Kidney (tissue), 14 donors: ENCODE measurements around the gene DNAJC5G. TPM values are rescaled to one million over a fixed set of nuclear protein-coding genes. Genes with fewer than 3 reads are reported as not detected.

Source experiments
- DNase-seq, 5 donors: peaks; one replicate each; pipeline ENCODE4 v3.0.0-alpha.2; 2013 to 2020
- FAIRE-seq: peaks from 2 replicates; lab custom pipeline; 2012; peaks lifted over from hg19 to GRCh38; lab: Jason Lieb, UNC
- H3K27ac ChIP-seq, 2 donors: one replicate each; pipeline ENCODE4 v1.7.0; 2013; ENCODE audit warnings: low read depth in 2 of 2, low read length in 2 of 2, inconsistent platforms in 1 of 2
- H3K27me3 ChIP-seq: one replicate; pipeline ENCODE4 v1.7.1; 2013; ENCODE audit warnings: low read length, inconsistent platforms; ENCODE audit not compliant: control insufficient read depth, insufficient read depth
- H3K36me3 ChIP-seq, 3 donors: one replicate each; pipeline versions ENCODE4 v1.7.0 to v1.7.1; 2013; ENCODE audit warnings: low read length in 3 of 3, control low read depth in 1 of 3, inconsistent platforms in 1 of 3; ENCODE audit not compliant: insufficient read depth in 3 of 3, control insufficient read depth in 2 of 3
- H3K4me1 ChIP-seq, 3 donors: one replicate each; pipeline versions ENCODE4 v1.7.0 to v1.7.1; 2013; ENCODE audit warnings: low read length in 3 of 3, inconsistent platforms in 1 of 3, low read depth in 1 of 3; ENCODE audit not compliant: control insufficient read depth in 2 of 3, insufficient read depth in 2 of 3
- H3K4me3 ChIP-seq, 3 donors: one replicate each; pipeline versions ENCODE4 v1.7.0 to v1.8.1; 2013; ENCODE audit warnings: low read length in 3 of 3, control low read depth in 1 of 3, inconsistent platforms in 1 of 3
- H3K9ac ChIP-seq, 3 donors: one replicate each; pipeline versions ENCODE4 v1.7.0 to v1.7.1; 2013; ENCODE audit warnings: low read length in 3 of 3, control low read depth in 1 of 3, inconsistent platforms in 1 of 3
- H3K9me3 ChIP-seq, 3 donors: one replicate each; pipeline versions ENCODE4 v1.7.0 to v1.7.1; 2013; ENCODE audit warnings: low read length in 3 of 3, control low read depth in 1 of 3, inconsistent platforms in 1 of 3; ENCODE audit not compliant: control insufficient read depth in 2 of 3, insufficient read depth in 1 of 3
- CTCF ChIP-seq: IDR thresholded peaks from 3 replicates; pipeline ENCODE4 v1.5.1; 2012; ENCODE audit warnings: mild to moderate bottlenecking, moderate library complexity, borderline replicate concordance; ENCODE audit not compliant: insufficient read depth; ENCODE audit errors: extremely low read depth
- intact Hi-C: fragments of 100-400 bp; cut with DNase I; formaldehyde crosslinking; loops from one replicate; pipeline ENCODE4 v1.11.1; 2022
- polyA plus RNA-seq: library from polyadenylated mRNA; stranded (reverse); fragments of 350-450 nt; fragmentation: Illumina TruSeq; extraction: RNeasy Lipid Tissue Mini Kit (QIAGEN cat#74804); gene quantifications from one replicate; pipeline ENCODE4 v1.2.3, GENCODE V29; 2014; ENCODE audit warnings: low read depth, low replicate concordance; ENCODE audit not compliant: insufficient read depth
- total RNA-seq: library from RNA; stranded (reverse); fragmentation: NEBNext Ultra II Directional; extraction: Animal tissue kit (Norgen Biotek cat#: 25700); gene quantifications from one replicate; pipeline ENCODE4 v1.2.1, GENCODE V29; 2021
- donor health status: control.
- donor health status: control.
- donor health status: control.
- donor health status: control.
- donor health status: control.
- donor health status: DM: yes; HTN: yes; CAD: no.
- donor health status: Normal renal cell carcinoma (clear cell type).

DNAJC5G gene
- total and polyA plus RNA-seq, 2 donors from 2014 or later = not detected

GRCh38 chr2:27322766-27323595 lies 47.7 kb downstream of the DNAJC5G start, which contains the start of gene MPV17:
TSS of gene MPV17 (minus strand) at chr2:27323097. CDS start at chr2:27322517, 580 bp downstream.
- no peak for TF ChIP-seq CTCF
- FAIRE-seq = no peak
- Histone ChIP-seq H3K9me3 (no peaks in the 10 kb centered on the region), H3K4me1 (peaks cover 0 to 11% (median 0%) of the 10 kb centered on the region in 3 donors), H3K9ac (peak within 1 kb of the TSS; percentile 96 to 97 (median 97)), H3K27ac (peak within 1 kb of the TSS; percentile 86 to 96), H3K36me3 (peaks cover 3 to 18% (median 4%) of the 10 kb centered on the region in 3 donors), H3K4me3 (peak within 1 kb of the TSS; percentile 95 to 98 (median 97)), H3K27me3 (no peaks in the 10 kb centered on the region)
- peak; percentile 95 to 98 (median 97) for DNase-seq
- intact Hi-C loops = no loop called here

GRCh38 chr2:27323596-27324285 lies 48.5 kb downstream of the DNAJC5G start:
- Histone ChIP-seq H3K9me3 (no peaks in the 10 kb centered on the region), H3K36me3 (peaks cover 3 to 25% (median 11%) of the 10 kb centered on the region in 3 donors), H3K4me3 (peak overlapping the region; percentile 95 to 98 (median 97)), H3K27me3 (no peaks in the 10 kb centered on the region), H3K27ac (peak overlapping the region; percentile 86 to 96), H3K4me1 (peaks cover 0 to 11% (median 0%) of the 10 kb centered on the region in 3 donors), H3K9ac (peak overlapping the region; percentile 78 to 97 (median 97))
- no peak for DNase-seq
- no peak for FAIRE-seq
- intact Hi-C loops = no loop called here
- TF ChIP-seq CTCF = no peak

- Histone ChIP-seq H3K4me1 (peaks cover 0 to 11% (median 0%) of the 10 kb centered on the region in 3 donors), H3K4me3 (no peak overlapping the region), H3K9me3 (no peaks in the 10 kb centered on the region), H3K27me3 (no peaks in the 10 kb centered on the region), H3K9ac (no peak overlapping the region), H3K27ac (no peak overlapping the region), H3K36me3 (peaks cover 3 to 32% (median 18%) of the 10 kb centered on the region in 3 donors)
- no peak for FAIRE-seq
- DNase-seq = no peak
- intact Hi-C loops = no loop called here
- no peak for TF ChIP-seq CTCF
These were observed 49.5 kb downstream of the DNAJC5G start for GRCh38 chr2:27324720-27325119.

Other genes with a start within 250 kb of the DNAJC5G start
- gene TMEM214, start 242.5 kb upstream of the DNAJC5G start, total RNA-seq = 74.8 TPM
- 50.5 TPM for gene TMEM214, start 242.5 kb upstream of the DNAJC5G start, polyA plus RNA-seq
- gene AGBL5, start 223.8 kb upstream of the DNAJC5G start, total RNA-seq = 36.5 TPM
- 33.4 TPM for gene AGBL5, start 223.8 kb upstream of the DNAJC5G start, polyA plus RNA-seq
- gene OST4, start 203.8 kb upstream of the DNAJC5G start, total RNA-seq = 260 TPM
- 718 TPM for gene OST4, start 203.8 kb upstream of the DNAJC5G start, polyA plus RNA-seq
- gene EMILIN1, start 196.8 kb upstream of the DNAJC5G start, total RNA-seq = 75.2 TPM
- 32.1 TPM for gene EMILIN1, start 196.8 kb upstream of the DNAJC5G start, polyA plus RNA-seq
- gene KHK, start 188.7 kb upstream of the DNAJC5G start, total RNA-seq = 18.7 TPM
- 538 TPM for gene KHK, start 188.7 kb upstream of the DNAJC5G start, polyA plus RNA-seq
- gene CGREF1, start 156.3 kb upstream of the DNAJC5G start, total RNA-seq = 3.7 TPM
- 3.8 TPM for gene CGREF1, start 156.3 kb upstream of the DNAJC5G start, polyA plus RNA-seq
- gene ABHD1, start 151.6 kb upstream of the DNAJC5G start, total RNA-seq = 0.69 TPM
- gene ABHD1, start 151.6 kb upstream of the DNAJC5G start, polyA plus RNA-seq = 2.9 TPM
- gene PREB, start 140.8 kb upstream of the DNAJC5G start, total RNA-seq = 46.1 TPM
- gene PREB, start 140.8 kb upstream of the DNAJC5G start, polyA plus RNA-seq = 66.7 TPM
- not detected for gene PRR30, start 136.0 kb upstream of the DNAJC5G start, total RNA-seq
- gene PRR30, start 136.0 kb upstream of the DNAJC5G start, polyA plus RNA-seq = not detected
- gene TCF23, start 126.4 kb upstream of the DNAJC5G start, total RNA-seq = 0.38 TPM
- not detected for gene TCF23, start 126.4 kb upstream of the DNAJC5G start, polyA plus RNA-seq
- gene ATRAID, start 63.4 kb upstream of the DNAJC5G start, total RNA-seq = 119 TPM
- 279 TPM for gene ATRAID, start 63.4 kb upstream of the DNAJC5G start, polyA plus RNA-seq
- 27.8 TPM for gene SLC5A6, start 63.2 kb upstream of the DNAJC5G start, total RNA-seq
- gene SLC5A6, start 63.2 kb upstream of the DNAJC5G start, polyA plus RNA-seq = 10.8 TPM
- gene CAD, start 58.1 kb upstream of the DNAJC5G start, total RNA-seq = 43.4 TPM
- 8.8 TPM for gene CAD, start 58.1 kb upstream of the DNAJC5G start, polyA plus RNA-seq
- gene SLC30A3, start 12.4 kb upstream of the DNAJC5G start, total RNA-seq = 0.31 TPM
- not detected for gene SLC30A3, start 12.4 kb upstream of the DNAJC5G start, polyA plus RNA-seq
- 0.31 TPM for gene TRIM54, start 7.0 kb downstream of the DNAJC5G start, total RNA-seq
- gene TRIM54, start 7.0 kb downstream of the DNAJC5G start, polyA plus RNA-seq = 2.1 TPM
- 1.4 TPM for gene UCN, start 33.0 kb downstream of the DNAJC5G start, total RNA-seq
- 1.3 TPM for gene UCN, start 33.0 kb downstream of the DNAJC5G start, polyA plus RNA-seq
- 66.2 TPM for gene MPV17, start 47.7 kb downstream of the DNAJC5G start, total RNA-seq
- 120 TPM for gene MPV17, start 47.7 kb downstream of the DNAJC5G start, polyA plus RNA-seq
- gene GTF3C2, start 81.3 kb downstream of the DNAJC5G start, total RNA-seq = 59.3 TPM
- gene GTF3C2, start 81.3 kb downstream of the DNAJC5G start, polyA plus RNA-seq = 38.3 TPM
- 35.8 TPM for gene EIF2B4, start 94.9 kb downstream of the DNAJC5G start, total RNA-seq
- 49.6 TPM for gene EIF2B4, start 94.9 kb downstream of the DNAJC5G start, polyA plus RNA-seq
- gene SNX17, start 95.2 kb downstream of the DNAJC5G start, total RNA-seq = 98.7 TPM
- gene SNX17, start 95.2 kb downstream of the DNAJC5G start, polyA plus RNA-seq = 115 TPM
- gene ZNF513, start 105.3 kb downstream of the DNAJC5G start, total RNA-seq = 23.6 TPM
- gene ZNF513, start 105.3 kb downstream of the DNAJC5G start, polyA plus RNA-seq = 18.8 TPM
- gene PPM1G, start 134.2 kb downstream of the DNAJC5G start, total RNA-seq = 60.7 TPM
- gene PPM1G, start 134.2 kb downstream of the DNAJC5G start, polyA plus RNA-seq = 50.7 TPM
- gene NRBP1, start 153.2 kb downstream of the DNAJC5G start, total RNA-seq = 69.5 TPM
- 56.5 TPM for gene NRBP1, start 153.2 kb downstream of the DNAJC5G start, polyA plus RNA-seq
- 32.1 TPM for gene KRTCAP3, start 166.9 kb downstream of the DNAJC5G start, total RNA-seq
- 17.2 TPM for gene KRTCAP3, start 166.9 kb downstream of the DNAJC5G start, polyA plus RNA-seq
- gene IFT172, start 214.3 kb downstream of the DNAJC5G start, total RNA-seq = 40.3 TPM
- 25.9 TPM for gene IFT172, start 214.3 kb downstream of the DNAJC5G start, polyA plus RNA-seq
- 18.0 TPM for gene FNDC4, start 219.8 kb downstream of the DNAJC5G start, total RNA-seq
- gene FNDC4, start 219.8 kb downstream of the DNAJC5G start, polyA plus RNA-seq = 8.5 TPM
- gene GCKR, start 221.4 kb downstream of the DNAJC5G start, total RNA-seq = 2.2 TPM
- gene GCKR, start 221.4 kb downstream of the DNAJC5G start, polyA plus RNA-seq = not detected